GM03348 (cell line): ENCODE measurements around the gene MTA3.
"Not testable (repeated sequence)": the region's sequence is repeated elsewhere in the genome, so short reads cannot be mapped to it uniquely, and the experiment has no call there.

Experiments
- DNase-seq: peaks from one replicate; pipeline ENCODE4 v3.0.0; 2012; ENCODE audit warnings: low spot score

Gene MTA3

DNA sequence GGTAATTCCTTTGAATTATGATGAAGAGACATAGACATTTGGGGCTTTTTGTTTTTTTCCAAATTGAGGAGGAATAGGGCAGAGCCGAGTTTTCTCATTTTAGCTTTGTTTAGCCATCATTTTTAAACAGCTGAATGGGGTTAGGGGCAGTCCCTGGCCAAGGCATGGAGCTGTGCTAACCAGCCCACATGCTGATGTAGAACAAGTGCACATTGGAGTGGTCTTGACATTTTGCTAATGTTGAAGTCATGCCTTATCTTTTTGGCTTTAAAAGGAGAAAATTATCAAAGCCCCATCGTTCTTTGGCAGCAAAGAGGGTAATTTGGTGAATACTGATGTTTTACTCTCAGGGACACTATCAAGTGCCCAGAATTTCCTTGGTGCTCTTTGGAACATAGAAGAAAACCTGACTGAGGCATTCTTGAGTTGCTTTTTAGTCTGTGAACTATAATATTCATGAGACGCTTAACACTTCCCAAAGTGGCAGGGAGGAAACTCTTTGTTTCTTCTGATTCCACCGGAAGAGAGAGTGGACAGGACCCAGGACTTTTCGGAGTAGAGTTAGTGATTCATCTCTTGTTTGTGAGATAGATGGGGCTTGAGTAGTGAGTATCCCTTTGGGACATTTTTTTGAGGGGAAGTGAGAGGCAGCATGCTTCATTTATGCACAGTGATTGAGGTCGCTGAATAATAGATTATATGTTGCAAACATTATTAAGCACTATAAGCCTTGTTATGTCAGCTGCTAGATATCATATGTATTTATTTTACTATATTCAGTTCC lies 45.0 kb downstream of the MTA3 start:
- no peak for DNase-seq

DNA sequence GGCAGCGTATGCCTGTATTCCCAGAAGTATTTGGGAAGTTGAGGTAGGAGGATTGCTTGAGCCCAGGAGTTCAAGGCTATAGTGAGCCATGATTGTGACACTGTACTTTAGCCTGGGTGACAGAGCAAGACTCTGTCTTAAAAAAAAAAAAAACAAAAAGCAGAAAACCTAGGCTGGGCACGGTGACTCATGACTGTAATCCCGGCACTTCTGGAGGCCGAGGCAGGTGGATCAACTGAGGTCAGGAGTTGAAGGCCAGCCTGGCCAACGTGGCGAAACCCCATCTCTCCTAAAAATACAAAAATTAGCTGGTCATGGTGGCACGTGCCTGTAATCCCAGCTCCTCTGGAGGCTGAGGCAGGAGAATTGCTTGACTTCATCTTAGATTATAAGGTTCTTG lies 46.4 kb downstream of the MTA3 start:
- DNase-seq, result no peak

GRCh38 chr2:42618116-42618515 lies 49.7 kb downstream of the MTA3 start:
- no peak for DNase-seq

GRCh38 chr2:42618972-42619371 lies 50.5 kb downstream of the MTA3 start:
- peak; percentile 60 for DNase-seq

- not testable (repeated sequence) for DNase-seq
Measured at GRCh38 chr2:42621626-42622025, 53.2 kb downstream of the MTA3 start.

- DNase-seq, result no peak
Measured at GRCh38 chr2:42622943-42623676, 54.7 kb downstream of the MTA3 start.

DNA sequence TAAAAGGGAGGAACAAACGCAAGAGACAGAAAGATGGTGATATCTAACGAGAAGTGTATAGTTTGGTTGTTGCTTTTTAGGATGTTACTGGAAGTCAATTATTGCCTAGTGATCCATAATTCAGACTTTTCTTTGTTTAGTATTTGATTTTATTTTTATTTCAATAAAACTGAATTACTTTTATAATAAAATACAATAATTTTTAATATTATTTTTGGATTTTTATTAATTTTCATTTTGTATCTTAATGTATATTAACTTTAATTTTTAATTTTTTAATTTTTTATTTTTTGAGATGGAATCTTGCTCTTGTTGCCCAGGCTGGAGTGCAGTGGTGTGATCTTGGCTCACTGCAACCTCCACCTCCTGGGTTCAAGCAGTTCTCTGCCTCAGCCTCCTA lies 55.6 kb downstream of the MTA3 start:
- DNase-seq, result no peak

- DNase-seq, result not testable (repeated sequence)
Measured at GRCh38 chr2:42628024-42628423, 59.6 kb downstream of the MTA3 start.

DNA sequence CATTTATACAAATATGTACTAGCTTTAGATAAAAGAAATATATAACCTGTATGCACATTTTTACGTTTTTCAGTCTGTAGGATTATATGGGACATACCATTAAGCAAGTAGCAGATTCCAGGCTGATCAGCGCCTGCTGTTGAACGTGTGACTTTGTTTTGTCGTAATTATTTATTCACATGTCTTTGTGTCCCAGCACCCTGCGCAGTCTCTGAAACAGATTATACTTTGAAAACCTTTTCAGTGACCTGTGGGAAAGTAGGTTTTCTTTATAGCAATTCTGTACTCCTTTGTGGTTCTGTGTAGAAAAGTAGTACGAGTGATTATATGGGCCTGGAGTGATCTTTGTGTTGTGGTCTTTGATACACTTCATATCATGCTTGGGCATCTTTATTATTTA lies 68.5 kb downstream of the MTA3 start:
- no peak for DNase-seq

DNA sequence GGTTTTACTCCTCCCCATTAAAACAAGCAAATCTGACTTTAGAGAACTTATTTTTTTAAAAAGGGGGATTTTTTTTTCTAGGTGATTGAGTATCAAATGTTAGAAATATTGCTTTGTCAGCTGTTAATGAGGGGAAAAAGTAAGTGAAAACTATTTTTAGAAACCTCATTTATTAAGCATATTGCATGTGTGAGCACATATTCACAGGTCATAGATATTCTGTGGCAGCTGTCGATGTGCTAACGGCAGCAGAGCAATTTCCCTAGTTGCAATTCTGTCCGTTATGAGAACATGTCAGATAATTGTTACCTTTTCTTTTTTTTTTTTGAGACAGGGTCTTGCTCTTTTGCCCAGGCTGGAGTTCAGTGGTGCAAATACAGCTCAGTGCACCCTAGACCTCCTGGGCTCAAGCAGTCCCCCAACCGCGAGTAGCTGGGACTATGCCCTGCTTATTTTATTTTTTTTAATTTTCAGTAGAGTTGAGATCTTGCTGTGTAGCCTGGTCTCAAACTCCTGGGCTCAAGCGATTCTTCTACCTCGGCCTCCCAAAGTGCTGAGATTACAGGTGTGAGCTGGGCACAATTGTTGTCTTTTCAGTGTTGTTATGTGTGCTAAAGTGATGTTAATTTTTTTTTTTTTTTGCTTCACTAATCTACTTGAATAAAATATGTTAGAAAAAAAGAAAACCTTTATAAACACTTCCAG lies 69.8 kb downstream of the MTA3 start:
- no peak for DNase-seq

DNA sequence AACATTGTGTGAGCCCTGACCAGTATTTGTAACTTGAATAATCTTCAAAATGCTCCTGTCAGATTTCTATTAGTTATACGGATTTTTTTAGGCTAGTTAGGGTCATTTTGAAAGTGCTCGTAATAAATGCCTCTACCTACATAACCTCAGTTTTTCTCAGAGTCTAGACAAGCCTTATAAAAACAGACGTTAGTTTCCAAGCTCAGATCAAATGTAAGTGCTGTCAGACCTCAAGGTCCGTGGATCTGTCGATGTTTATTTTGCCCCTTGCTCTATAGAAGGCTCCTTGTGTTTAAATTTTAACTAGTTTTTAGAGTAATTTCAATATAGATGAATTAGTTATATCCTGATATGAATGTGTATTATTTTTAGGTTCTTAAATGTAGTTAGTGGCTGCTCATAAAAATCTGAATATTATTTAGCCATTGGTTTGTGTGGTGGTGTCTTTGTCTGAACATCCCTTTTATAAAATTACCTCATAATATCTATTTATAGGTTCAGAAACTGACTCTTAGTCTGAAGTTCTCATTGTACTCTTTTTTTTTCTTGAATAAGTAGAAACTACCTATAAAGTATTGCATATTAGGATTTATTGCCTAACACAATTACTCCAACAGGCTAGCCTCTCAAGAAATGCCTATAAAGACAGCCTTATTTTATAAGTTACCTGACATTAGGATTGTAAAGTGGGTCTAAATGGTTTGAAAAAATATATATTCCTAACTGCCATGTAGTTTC lies 71.1 kb downstream of the MTA3 start:
- DNase-seq, result no peak

DNA sequence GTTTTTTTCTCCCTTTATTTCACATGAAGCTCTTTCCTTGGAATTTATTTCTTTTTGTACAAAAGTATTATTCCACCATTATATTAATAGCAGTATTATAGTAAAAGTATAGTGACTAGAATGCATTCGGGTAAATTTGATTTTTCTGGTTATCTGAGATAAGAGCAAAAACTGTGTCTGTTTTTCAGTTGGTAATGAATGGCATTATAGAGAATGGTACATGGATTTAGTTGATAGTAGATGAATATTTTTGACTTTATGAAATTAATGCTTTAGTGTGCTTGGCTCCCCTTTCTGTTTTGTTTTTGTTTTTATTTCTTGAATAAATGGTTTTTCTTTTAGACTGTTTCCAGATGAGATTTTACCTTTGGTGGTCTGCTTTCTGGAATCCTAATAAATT lies 71.8 kb downstream of the MTA3 start:
- DNase-seq, result no peak

DNA sequence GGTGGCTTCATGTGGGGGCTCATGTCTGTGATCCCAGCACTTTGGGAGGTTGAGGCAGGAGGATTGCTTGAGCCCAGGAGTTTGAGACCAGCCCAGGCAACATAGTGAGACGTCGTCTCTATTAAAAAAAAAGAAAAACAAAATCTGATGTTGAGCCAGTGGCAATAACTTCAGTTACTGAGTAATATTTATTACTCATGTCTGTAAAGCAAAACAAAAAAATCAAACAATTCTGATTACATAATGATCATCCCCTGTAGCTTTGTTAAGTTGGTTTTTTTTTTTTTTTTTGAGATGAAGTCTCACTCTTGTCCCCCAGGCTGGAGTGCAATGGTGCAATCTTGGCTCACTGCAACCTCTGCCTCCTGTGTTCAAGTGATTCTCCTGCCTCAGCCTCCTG lies 73.9 kb downstream of the MTA3 start:
- not testable (repeated sequence) for DNase-seq

GRCh38 chr2:42645551-42645950 lies 77.1 kb downstream of the MTA3 start:
- DNase-seq, result no peak

DNA sequence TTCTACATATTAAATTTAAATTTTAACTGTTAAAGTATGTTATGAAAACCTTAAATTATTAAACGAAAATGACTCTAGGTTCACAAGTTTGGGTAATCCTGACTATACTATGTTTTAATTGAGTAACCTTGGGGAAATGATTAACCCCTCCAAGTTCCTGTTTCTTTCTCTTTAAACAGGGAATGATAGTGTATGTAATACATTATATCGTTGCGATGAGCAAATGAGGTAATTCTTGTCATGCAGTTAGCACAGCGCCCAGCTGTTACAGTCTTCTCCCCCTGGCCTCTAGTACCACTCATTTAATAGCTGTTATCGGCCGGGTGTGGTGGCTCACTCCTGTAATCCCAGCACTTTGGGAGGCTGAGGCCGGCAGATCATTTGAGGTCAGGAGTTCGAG lies 80.4 kb downstream of the MTA3 start:
- DNase-seq, result no peak

DNA sequence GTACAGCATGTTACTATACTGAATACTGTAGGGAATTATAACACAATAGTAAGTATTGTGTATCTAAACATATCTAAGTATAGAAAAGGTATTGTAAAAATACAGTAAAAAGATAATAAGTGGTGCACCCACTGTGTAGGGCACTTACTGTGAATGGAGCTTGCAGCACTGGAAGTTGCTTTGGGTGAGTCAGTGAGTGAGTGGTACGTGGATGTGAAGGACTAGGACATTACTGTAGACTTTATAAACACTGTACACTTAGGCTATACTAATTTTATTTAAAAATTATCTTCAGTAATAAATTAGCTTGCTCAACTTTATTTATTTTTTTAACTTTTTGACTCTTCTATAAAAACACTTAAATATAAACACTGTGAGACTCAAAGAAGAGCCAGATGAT lies 82.6 kb downstream of the MTA3 start:
- no peak for DNase-seq

DNA sequence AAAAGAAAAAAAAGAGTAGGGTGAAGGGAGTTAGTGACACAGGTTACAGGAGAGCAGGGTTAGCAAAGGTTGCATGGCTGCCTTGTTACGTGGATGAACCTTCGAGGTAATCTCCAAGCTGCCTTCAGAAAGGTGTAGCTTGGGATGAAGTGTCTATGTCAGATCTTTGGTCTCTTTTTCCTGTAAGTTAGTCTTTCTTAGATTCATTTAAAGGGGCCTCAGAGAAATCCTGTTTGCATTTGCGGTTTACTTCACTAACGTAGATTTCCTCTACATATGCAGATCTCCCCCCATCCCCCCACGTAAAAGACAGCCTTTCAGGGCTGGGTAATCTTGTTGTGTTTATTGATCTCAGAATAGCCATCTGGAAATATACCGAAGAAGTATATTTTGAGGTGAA lies 83.7 kb downstream of the MTA3 start:
- no peak for DNase-seq

DNA sequence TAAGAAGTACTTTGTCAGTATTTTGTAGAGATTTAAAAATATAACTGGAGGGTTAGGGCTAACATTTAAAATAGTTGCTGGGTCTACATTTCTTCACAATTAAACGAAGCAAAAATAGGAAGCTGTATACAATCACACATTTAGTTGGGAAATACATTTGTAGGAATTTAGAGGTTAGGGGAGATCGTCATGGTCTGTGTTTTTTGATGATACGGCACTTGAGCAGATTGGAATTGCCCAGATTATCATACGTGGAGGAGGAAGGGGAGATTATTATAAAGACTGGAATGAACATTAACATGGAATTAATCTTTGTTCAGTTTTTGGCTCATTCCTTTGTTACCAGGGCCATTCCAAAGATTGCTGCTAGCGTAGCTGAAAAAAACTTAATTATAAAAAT lies 84.6 kb downstream of the MTA3 start:
- DNase-seq, result no peak

- no peak for DNase-seq
Measured at GRCh38 chr2:42653908-42654445, 85.5 kb downstream of the MTA3 start.

- DNase-seq, result no peak
Measured at GRCh38 chr2:42658306-42658705, 89.9 kb downstream of the MTA3 start.

DNA sequence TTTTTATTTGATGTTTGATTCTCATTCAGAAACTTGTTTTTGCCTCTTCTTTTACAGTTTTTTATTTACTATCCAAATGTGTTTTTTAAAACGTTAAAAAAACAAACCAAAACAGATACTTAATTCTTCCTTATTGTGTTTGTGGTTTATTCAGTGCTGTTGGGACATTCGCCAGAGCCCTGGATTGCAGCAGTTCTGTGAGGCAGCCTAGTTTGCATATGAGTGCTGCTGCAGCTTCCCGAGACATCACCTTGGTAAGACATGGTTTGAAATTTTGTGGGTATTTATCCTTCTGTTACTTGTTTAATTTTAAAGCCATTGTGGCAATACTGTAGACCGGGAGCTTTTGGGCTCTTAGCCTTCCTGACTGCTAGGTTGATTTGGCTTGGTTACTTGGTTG lies 91.2 kb downstream of the MTA3 start:
- DNase-seq, result no peak
